LHCN-M2 (cell line): Measurements from ENCODE around the gene EHD4. TPM values are rescaled to one million over a fixed set of nuclear protein-coding genes. Genes with fewer than 3 reads are reported as not detected.
A peak's percentile ranks its signal among the peaks of the same experiment; 100 is the strongest.

Experiments
- DNase-seq: peaks from one replicate; pipeline ENCODE4 v3.0.0-alpha.2; 2012; ENCODE audit warnings: low read depth
- total RNA-seq: library from RNA; depleted of rRNA; stranded (reverse); fragments of >200 nt; gene quantifications from 2 replicates; pipeline ENCODE4 v1.2.3, GENCODE V29; 2014

Gene EHD4
- total RNA-seq, 1 experiment from 2014 or later, result 19.8 TPM

- no peak for DNase-seq
Measured at GRCh38 chr15:41861736-41862356, 110.5 kb downstream of the EHD4 start.

- no peak for DNase-seq
Measured at GRCh38 chr15:41860049-41860828, 112.1 kb downstream of the EHD4 start.

DNA sequence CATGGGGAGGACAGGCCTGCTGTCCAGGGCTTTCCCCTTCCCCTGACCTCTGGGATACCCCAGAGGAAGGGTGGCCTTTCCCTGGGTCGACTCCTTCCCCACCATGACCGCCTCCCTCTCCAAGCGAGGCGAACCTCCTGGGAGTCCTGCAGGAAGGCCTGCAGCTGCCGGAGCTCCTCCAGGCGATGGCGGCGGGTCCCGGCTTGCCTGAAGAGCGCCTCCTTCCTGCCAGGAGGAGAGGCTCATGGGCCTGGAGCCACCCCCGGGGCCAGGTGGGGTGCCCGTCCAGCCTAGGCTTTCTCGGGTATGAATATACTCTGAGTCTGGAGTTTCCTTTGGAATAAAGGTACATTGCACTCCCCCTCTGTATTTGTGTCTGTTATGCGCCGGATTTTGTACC is 113.6 kb downstream of the EHD4 start:
- no peak for DNase-seq

DNA sequence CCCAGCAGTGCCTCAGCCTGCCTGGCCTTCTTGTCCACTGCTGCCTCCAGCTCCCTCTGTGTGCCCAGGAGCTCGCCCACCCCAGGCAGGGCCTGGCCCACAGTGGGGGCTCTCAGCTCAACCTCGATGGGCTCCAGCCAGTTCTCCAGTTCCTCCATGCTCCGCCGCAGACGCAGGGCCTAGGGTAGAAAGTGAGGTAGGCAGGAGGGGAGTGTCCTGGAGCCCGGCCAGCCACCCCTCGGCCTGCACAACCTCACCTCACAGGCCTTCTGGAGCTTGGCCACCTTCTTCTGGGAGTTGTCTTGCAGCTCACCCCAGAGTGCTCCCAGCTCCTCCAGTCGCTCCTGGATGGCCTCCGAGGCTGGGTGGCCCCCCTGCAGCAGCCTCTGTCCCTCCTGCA is 115.0 kb downstream of the EHD4 start:
- DNase-seq, result no peak

DNA sequence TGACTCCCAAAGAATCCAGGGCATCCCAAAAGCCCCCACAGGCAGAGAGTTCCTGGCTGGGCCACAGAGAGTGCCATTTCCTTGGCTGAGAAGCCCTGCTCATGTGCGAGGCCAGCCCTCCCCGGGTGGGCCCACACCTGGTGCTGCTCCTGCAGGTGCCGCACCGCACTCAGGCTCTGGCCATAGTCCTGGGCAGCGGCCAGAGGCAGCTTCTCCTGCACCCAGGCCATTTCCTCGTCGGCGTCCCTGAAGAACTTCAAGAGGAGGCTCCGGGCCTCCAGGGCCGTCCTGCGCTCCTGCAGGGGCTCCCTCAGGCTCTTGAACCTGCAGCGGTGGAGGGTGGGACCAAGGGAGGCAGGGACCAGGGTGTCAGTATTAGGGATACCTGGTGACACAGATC is 115.6 kb downstream of the EHD4 start:
- DNase-seq, result no peak

DNA sequence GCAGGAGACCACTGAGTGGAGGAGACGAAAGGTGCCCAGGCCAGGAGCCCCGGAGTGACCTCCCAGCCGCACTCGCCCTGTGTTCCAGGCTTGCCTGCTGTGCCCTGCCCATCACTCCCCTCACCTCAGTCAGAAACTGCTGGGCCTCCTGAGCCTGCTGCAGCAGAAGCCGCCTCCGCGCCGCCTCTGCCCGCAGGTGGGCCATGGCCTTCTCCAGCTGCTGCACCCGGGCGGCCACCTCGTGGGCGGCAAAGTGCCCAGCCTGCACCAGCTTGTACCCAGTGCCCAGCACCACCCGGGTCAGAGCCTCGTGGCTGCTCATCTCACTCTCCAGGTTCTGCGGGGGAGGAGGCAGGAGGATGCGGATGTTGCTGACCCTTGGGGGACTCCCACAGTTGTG is 116.1 kb downstream of the EHD4 start:
- DNase-seq, result no peak

DNA sequence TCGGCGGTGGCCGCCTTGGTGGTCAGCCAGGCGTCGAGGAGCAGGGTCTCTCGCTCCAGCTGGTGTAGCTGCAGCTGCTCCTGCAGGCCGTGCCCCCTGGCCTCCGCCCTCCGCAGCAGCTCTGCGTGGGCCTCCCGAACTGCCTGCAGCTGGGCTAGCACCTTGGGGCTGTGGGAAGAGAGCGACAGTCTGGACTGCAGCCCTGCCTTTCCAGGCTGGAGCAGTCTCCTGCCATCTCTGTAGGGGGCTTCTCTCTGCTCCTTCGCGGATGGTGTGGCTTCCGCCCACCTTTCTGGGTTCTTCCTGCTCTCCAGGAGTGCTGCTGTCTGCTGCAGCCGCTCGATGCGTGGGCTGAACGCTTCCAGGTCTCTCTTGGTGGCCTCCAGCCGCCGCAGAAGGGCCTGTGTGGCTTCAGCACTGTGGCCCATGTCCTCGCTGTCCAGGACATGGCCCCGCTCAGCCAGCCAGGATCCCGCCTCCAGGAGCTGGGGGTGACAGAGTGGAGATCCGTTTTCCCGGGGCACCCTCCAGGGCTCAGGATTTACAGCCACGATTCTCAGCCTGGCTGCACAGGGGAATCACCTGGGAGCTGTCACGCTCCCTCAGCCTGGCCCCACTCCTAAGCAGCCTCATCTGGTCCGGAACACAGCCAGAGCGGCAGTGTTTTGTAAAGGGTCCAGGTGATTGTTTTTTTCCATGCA is 116.9 kb downstream of the EHD4 start:
- no peak for DNase-seq

DNA sequence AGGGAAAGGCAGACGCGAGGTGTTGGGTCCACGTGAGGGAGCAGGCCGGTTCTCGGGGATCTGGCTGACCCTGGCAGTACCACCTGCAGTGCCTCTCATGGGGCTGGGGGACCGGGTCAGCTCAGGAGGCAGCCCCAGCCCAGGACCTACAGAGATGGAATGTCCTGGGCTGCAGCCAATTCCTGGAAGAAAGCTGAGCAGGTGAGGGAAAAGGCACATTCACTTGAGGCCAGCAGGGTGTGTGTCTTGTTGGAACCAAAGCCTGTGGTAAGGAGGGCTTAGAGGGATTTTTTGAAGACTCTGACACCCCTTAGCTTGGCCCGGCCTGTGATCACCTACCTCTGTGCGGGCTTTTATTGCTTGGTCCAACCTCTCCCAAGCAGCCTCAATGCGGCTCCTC is 117.9 kb downstream of the EHD4 start:
- DNase-seq, result no peak

GRCh38 chr15:41853831-41854230 is 118.5 kb downstream of the EHD4 start:
- no peak for DNase-seq

DNA sequence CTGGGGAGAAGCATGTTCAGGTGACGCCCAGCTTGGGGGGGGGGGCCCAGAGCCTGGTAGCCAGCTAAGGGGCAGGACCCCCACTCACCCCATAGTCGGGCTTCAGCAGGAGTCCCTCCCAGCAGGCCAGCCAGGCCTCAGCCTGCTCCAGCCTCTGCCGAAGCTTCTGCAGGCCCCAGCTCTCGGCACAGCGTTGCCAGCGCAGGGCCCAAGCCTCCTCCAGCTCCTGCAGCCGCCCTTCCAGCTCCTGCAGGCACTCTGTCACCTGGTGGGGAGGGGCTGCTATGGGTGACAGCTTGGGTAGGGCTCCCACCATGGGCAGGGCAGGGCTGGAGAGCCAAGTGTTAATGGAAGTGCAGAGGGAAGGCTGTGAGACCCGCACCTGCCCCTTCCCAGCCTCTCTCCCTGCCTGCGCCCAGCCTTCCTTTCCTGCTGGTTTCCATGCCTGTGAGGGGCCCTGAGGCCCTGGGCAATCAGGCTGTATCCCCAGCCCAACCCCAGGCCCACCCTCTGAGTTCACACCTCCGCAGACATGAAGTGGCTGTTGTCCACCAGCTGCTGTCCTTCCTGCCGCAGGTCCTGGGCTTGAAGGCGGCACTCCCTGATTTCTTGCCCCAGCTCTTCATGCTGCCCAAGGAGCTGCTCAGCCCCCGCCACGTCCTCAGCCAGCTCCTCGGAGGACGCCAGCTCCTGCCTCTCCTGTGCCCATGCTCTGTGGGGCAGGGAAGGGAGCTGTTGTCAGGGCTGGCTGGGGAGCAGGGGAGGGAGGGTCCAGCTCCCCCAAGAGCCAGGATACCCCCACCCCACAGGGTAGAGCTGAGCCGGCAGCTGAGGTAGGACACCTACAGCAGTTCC is 119.4 kb downstream of the EHD4 start:
- DNase-seq, result no peak

GRCh38 chr15:41851755-41852370 is 120.5 kb downstream of the EHD4 start:
- no peak for DNase-seq

- peak; percentile 14 for DNase-seq
Measured at GRCh38 chr15:41851167-41851523, 121.2 kb downstream of the EHD4 start.

- no peak for DNase-seq
Measured at GRCh38 chr15:41850482-41851166, 121.7 kb downstream of the EHD4 start.

DNA sequence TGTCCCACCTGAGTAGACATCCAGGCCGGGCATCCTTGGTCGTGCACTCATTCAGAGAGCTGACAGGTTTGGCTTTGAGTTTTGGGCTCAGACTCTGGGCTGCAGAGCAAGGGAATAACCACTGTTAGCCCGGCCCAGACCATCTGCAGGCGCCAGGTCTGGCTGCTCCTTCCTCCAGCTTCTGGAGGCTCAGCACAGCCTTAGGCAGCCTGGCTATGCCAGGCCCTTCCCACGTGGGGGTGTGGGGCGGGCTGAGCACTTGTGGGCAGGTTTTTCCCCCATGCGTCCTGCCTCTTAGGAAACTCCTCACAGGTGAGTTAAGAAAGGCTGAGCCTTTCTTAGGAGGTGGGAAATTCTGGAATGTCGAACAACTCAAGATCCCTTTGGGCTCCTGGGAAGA is 122.5 kb downstream of the EHD4 start:
- DNase-seq, result no peak

DNA sequence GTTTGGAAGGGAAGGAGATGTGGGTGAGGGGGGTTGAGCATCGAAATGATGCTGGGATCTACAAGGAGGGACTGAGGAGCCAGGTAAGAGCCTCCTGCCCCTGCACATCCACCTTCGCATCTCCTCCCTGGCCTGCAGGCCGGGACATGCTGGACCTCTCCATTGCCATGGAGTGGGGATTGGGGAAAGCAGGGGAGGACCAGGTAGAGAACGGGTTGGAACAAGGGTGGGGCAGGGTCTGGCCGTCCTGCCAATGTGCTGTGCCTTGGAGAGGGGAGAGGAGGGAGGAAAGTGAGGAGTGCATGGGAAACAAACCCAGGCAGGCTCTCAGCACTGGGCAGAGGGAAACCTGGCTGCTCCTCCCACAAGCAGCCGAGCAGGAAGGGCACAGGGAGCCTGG is 123.2 kb downstream of the EHD4 start:
- DNase-seq, result no peak

DNA sequence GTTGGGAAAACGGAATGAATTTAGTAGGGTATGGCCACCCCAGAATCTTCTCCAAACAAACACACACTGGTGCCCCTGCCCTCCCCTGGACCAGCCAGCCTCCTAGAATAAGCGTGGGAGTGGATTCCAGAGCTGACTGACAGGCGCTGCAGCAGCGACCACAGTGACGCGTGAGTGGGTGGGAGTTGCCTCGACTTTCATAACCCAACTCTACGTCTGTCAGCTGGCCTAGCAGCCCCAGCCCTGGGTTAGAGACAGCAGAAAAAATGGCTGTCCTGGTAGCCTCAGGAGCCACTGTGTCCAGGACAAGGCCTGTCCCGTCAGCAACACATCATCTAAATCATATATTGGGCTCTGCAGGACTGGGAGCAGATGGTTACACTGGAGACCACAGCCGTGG is 123.7 kb downstream of the EHD4 start:
- DNase-seq, result no peak

GRCh38 chr15:41847981-41848380 is 124.4 kb downstream of the EHD4 start:
- no peak for DNase-seq

DNA sequence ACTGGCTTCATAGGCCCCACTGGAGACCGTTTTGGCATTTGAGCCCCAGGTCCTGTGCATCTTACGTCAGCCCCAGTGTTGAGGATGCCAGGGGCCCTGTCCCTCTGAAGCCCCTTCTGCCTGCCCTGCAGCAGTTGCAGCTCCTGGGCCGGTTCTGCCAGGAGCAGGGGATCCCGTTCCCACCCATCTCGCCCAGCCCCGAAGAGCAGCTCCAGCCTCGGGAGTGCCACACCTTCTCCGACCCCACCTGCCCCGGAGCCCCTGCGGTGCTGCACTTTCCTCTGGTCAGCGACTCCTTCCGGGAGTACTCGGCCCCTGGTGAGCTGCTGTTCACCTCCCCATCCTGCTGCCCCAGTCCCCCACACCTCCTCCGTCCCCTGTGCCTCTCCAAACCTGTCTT is 125.2 kb downstream of the EHD4 start:
- DNase-seq, result no peak
